Mesothelial cell of epicardium (in vitro differentiated cells): ENCODE data around the gene TRPM3. TPM values are rescaled to one million over a fixed set of nuclear protein-coding genes. Genes with fewer than 3 reads are reported as not detected.

Experiments
- DNase-seq, 2 experiments: peaks; one replicate each; pipeline ENCODE4 v3.0.0; 2021; ENCODE audit warnings: low spot score in 2 of 2; ENCODE audit not compliant: unreplicated experiment in 2 of 2
- H3K27ac Mint-ChIP-seq: 2 replicates; pipeline ENCODE4 v1.8.0; 2021; ENCODE audit warnings: mixed read lengths
- H3K27me3 Mint-ChIP-seq: 2 replicates; pipeline ENCODE4 v1.8.0; 2021; ENCODE audit warnings: low read depth, mixed read lengths
- H3K36me3 Mint-ChIP-seq: 2 replicates; pipeline ENCODE4 v1.8.0; 2021; ENCODE audit warnings: mixed read lengths
- H3K4me1 Mint-ChIP-seq: 2 replicates; pipeline ENCODE4 v1.8.0; 2021; ENCODE audit warnings: mixed read lengths
- H3K4me3 Mint-ChIP-seq: 2 replicates; pipeline ENCODE4 v1.8.0; 2021; ENCODE audit warnings: mild to moderate bottlenecking, moderate library complexity, mixed read lengths
- H3K9me3 Mint-ChIP-seq: 2 replicates; pipeline ENCODE4 v1.8.0; 2021; ENCODE audit warnings: mixed read lengths
- CTCF ChIP-seq: fragments of 200-600 bp; sonication (generic); IDR thresholded peaks from one replicate; pipeline ENCODE4 v1.5.0; 2021; ENCODE audit warnings: antibody characterized with exemption; ENCODE audit not compliant: unreplicated experiment
- total RNA-seq: library from RNA; stranded (reverse); gene quantifications from 3 replicates; pipeline ENCODE4 v1.2.1, GENCODE V29; 2021

The TRPM3 gene
- total RNA-seq, 1 donor from 2014 or later: 1.6 TPM

DNA sequence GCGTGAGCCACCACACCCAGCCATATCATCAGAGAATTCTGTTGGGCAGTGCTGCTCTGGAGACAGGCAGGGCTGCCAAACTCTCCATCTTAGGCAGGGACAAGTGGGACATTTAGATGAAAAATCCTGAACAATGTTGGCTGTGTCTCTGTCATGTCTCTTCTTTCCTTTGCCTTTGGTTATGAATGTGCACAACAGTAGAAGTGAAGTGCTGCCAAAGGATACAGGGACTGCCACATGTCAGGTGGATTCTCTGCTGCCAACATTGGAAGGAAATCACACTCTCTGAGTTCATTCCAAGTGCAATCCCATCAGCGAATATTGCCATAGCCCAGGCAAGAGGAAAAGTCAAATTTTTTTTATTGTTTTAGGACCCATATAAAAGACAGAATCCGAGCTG is 348.8 kb downstream of the TRPM3 start:
- H3K27me3 Mint-ChIP-seq: no peaks in the 10 kb centered on the region
- DNase-seq: no peak
- no peaks in the 10 kb centered on the region for H3K36me3 Mint-ChIP-seq
- H3K4me1 Mint-ChIP-seq: peaks cover 8% of the 10 kb centered on the region
- no peak overlapping the region for H3K27ac Mint-ChIP-seq
- H3K4me3 Mint-ChIP-seq: no peak overlapping the region
- H3K9me3 Mint-ChIP-seq: no peaks in the 10 kb centered on the region
- no peak for TF ChIP-seq CTCF

GRCh38 chr9:70765946-70766345 is 355.5 kb downstream of the TRPM3 start:
- Mint-ChIP-seq H3K36me3 (no peaks in the 10 kb centered on the region), H3K4me1 (peaks cover 9% of the 10 kb centered on the region), H3K4me3 (no peak overlapping the region), H3K27me3 (peaks cover 2% of the 10 kb centered on the region), H3K27ac (no peak overlapping the region), H3K9me3 (no peaks in the 10 kb centered on the region)
- TF ChIP-seq CTCF: no peak
- no peak for DNase-seq

DNA sequence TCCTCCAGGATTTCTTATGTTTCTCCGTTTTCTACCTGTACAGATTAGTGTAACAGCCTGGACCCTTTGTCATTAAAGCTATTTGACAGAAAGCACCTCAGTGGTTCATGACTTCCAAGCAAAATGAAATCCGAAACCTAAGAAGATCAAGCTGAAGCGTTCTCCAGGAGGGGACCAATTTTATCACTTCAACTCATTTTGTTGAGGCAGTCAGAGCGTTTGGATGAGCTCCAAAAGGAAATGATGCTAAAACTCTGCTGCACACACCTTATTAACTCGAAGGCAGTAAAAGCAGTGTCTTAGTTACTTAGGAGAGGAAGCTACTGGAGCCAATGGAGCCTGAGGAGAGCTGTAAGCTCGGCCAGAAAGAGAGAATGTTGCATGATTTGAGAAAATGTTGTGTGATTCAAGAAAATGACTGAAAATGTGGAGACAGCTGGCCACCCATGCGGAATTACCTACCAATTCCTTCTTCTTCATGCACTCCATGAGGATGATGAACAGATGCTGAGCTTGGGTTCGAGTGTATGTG is 360.2 kb downstream of the TRPM3 start:
- Mint-ChIP-seq H3K27ac (peak overlapping the region; percentile 27), H3K4me1 (peaks cover 10% of the 10 kb centered on the region), H3K36me3 (peaks cover 3% of the 10 kb centered on the region), H3K9me3 (peaks cover 10% of the 10 kb centered on the region), H3K4me3 (no peak overlapping the region), H3K27me3 (peaks cover 10% of the 10 kb centered on the region)
- TF ChIP-seq CTCF: no peak
- DNase-seq: no peak

GRCh38 chr9:70760228-70760627 is 361.2 kb downstream of the TRPM3 start:
- no peak overlapping the region for H3K4me3 Mint-ChIP-seq
- H3K36me3 Mint-ChIP-seq: peaks cover 3% of the 10 kb centered on the region
- H3K27me3 Mint-ChIP-seq: peaks cover 10% of the 10 kb centered on the region
- DNase-seq: no peak
- peaks cover 10% of the 10 kb centered on the region for H3K4me1 Mint-ChIP-seq
- peaks cover 15% of the 10 kb centered on the region for H3K9me3 Mint-ChIP-seq
- H3K27ac Mint-ChIP-seq: no peak overlapping the region
- no peak for TF ChIP-seq CTCF

DNA sequence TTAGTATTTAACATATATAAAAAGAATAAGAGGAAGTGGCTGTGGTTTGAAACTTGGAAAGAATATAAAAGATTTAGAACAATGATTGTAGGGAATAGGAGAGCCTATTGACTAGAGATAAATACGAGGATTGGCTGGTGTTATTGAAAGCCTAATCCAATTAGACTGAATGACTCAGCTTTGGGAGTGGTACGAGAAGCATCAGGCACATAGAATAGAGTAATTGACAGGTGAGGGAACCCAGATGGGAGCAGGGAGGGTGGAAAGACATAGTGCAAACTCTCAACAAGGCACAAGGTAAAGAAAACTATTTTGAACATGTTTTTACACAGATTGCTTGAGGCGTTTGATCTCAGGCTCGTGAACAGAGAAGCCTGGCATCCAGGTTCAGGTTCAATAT is 368.1 kb downstream of the TRPM3 start:
- Mint-ChIP-seq H3K27me3 (peaks cover 9% of the 10 kb centered on the region), H3K4me1 (peaks cover 4% of the 10 kb centered on the region), H3K9me3 (peaks cover 25% of the 10 kb centered on the region), H3K4me3 (no peak overlapping the region), H3K27ac (no peak overlapping the region), H3K36me3 (peaks cover 3% of the 10 kb centered on the region)
- no peak for TF ChIP-seq CTCF
- no peak for DNase-seq

DNA sequence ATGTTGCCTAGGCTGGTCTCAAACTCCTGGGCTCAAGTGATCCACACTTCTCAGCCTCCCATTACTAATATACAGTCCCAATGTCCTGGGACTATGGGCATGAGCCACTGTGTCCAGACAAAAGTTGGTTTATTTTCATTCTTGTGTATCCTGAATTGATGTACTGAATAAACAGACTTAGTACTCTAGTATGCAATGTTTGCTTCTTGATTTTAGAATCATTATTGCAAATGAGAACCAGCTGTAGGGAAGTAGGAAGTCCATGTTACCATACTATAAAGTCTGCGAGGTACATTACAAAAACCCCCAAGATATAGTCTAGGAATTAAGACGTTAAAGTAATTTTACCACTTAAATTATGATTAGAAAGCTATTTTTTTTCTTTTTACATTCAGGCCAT is 372.4 kb downstream of the TRPM3 start:
- DNase-seq: no peak
- peaks cover 10% of the 10 kb centered on the region for H3K9me3 Mint-ChIP-seq
- no peak for TF ChIP-seq CTCF
- H3K4me3 Mint-ChIP-seq: no peak overlapping the region
- H3K27ac Mint-ChIP-seq: no peak overlapping the region
- H3K4me1 Mint-ChIP-seq: peaks cover 28% of the 10 kb centered on the region
- H3K27me3 Mint-ChIP-seq: no peaks in the 10 kb centered on the region
- no peaks in the 10 kb centered on the region for H3K36me3 Mint-ChIP-seq
